ENCODE results near the gene WDR88. TPM values are rescaled to one million over a fixed set of nuclear protein-coding genes. Genes with fewer than 3 reads are reported as not detected.

The WDR88 gene
- total and polyA plus RNA-seq, 2 experiments from 2014 or later: not detected

DNA sequence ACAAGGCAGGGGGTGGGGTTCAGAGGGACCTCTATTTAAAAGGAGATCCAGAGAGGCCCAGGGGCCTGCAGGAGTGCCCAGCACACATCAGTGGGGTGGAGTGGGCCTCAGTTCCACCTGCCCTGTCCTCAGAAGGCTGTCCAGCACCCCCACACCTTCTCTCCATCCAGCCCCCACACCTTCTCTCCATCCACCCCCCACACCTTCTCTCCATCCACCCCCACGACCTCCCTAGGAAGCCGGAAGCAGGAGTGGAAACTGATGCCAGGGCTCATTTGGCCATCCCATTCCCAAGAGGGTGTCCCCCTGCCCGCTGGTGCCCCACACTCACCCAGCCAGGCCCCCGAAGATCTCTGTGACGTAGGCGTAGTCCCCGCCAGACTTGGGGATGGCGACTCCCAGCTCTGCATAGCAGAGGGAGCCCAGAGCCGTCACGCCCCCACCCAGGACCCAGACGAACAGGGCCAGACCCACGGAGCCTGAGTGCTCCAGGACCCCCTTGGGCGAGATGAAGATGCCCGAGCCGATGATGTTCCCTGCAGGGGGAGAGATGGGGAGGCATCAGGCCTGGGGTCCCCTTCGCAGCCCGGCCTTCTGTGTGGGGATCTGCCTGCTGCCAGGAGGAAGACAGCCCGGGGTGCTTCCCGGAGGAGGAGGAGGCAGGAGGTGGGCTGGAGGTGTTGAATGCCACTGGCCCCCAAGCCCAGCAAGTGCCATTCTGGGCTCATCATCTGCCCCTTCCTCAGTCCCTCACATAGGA, 83.7 kb downstream of the WDR88 start (continued):
- TF ChIP-seq JUNB (IDR thresholded peaks at IDR 0.05; ENCODE audit: unreplicated experiment): no peak
- TF ChIP-seq POLR2AphosphoS5 (IDR thresholded peaks at IDR 0.05; ENCODE audit: low read depth): no peak
- TF ChIP-seq ETS1 (IDR thresholded peaks at IDR 0.05): no peak

DNA sequence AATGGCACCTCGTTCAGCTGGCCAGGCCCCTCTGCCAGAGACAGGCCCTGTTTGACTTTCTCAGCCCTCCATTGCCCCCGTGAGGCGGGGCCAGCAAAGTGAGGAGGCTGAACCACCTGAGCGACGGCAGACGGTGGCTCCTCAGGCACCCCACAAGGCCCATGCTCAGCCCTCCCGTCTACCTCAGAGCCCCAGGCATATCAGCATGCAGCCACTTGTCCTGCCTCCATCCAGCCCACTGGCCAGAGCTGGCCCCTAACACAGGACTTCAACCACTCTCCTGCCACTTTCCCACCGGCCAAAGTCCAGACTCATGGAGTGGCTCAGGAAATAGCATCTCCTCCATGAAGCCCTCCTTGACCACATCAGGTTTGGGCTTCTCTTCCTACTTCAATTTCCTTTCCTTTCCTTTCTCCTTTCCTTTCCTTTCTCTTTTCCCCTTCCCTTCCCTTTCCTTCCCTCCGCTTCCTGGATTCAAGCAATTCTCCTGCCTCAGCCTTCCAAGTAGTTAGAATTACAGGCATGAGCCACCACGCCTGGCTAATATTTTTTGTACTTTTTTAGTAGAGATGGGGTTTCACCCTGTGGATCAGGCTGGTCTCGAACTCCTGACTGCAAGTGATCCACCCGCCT, 84.4 kb downstream of the WDR88 start:
- Mint-ChIP-seq H3K9me3 (no peaks in the 10 kb centered on the region), H3K27me3 (ENCODE audit: insufficient read depth, low read depth, poor library complexity) (peaks cover 18% of the 10 kb centered on the region), H3K36me3 (ENCODE audit: low read depth) (no peaks in the 10 kb centered on the region), H3K4me3 (no peak overlapping the region), H3K4me1 (peaks cover 7% of the 10 kb centered on the region; the same call in 2 of the 3 replicates), H3K27ac (no peak overlapping the region)
- TF ChIP-seq EZH2phosphoT487 (IDR thresholded peaks at IDR 0.05; ENCODE audit: unreplicated experiment) (no peak), CTCF (conservative IDR thresholded peaks at IDR 0.05; ENCODE audit: low read depth in 2 of 2) (peak; percentile 12 to 50; a peak in 2 of 4 replicates), POLR2AphosphoS5 (IDR thresholded peaks at IDR 0.05; ENCODE audit: low read depth) (no peak)
- Histone ChIP-seq H3F3A (replicated peaks; ENCODE audit: low read depth) (no peaks in the 10 kb centered on the region), H2AFZ (no peak overlapping the region), H3K4me1 (ENCODE audit: insufficient read depth) (no peaks in the 10 kb centered on the region), H4K20me1 (replicated peaks; ENCODE audit: insufficient read depth) (no peaks in the 10 kb centered on the region), H3K27me3 (ENCODE audit: insufficient read depth) (no peaks in the 10 kb centered on the region), H3K9me2 (ENCODE audit: insufficient read depth) (no peaks in the 10 kb centered on the region), H3K79me2 (replicated peaks; ENCODE audit: insufficient read depth) (no peaks in the 10 kb centered on the region), H3K36me3 (ENCODE audit: insufficient read depth) (no peaks in the 10 kb centered on the region), H3K4me3 (no peak overlapping the region), H3K4me2 (no peak overlapping the region), H3K27ac (ENCODE audit: low read depth) (no peak overlapping the region)
- peak; percentile 60 for DNase-seq (ENCODE audit: low spot score)
- peak; percentile 74 for ATAC-seq

DNA sequence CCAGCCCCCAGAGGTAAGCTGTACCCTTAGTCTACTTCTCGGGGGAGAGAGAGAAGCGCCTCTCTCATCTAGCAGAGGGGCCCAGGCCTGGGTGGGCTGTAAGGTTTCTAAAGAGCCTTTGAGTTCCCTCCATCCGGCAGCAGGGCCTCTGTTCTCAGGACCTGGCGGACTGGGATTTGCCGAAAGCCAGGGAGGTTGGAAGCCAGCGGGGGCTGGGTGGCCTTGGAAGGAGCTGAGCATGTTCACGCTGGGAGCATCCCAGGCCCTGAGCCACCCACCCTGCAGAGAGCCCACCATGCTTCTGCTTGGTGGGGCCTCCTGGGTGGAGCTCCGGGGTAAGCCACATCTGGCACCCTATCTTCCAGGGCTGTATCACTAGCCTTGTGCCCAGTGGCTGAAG, 86.0 kb downstream of the WDR88 start:
- ATAC-seq: no peak
- Histone ChIP-seq H3K4me3 (no peak overlapping the region), H4K20me1 (replicated peaks; ENCODE audit: insufficient read depth) (no peaks in the 10 kb centered on the region), H3K36me3 (ENCODE audit: insufficient read depth) (no peaks in the 10 kb centered on the region), H3K4me1 (ENCODE audit: insufficient read depth) (no peaks in the 10 kb centered on the region), H3K4me2 (no peak overlapping the region), H3K27ac (ENCODE audit: low read depth) (no peak overlapping the region), H3F3A (replicated peaks; ENCODE audit: low read depth) (no peaks in the 10 kb centered on the region), H3K9me2 (ENCODE audit: insufficient read depth) (no peaks in the 10 kb centered on the region), H3K79me2 (replicated peaks; ENCODE audit: insufficient read depth) (no peaks in the 10 kb centered on the region), H2AFZ (no peak overlapping the region), H3K27me3 (ENCODE audit: insufficient read depth) (no peaks in the 10 kb centered on the region)
- Mint-ChIP-seq H3K4me3 (no peak overlapping the region), H3K36me3 (ENCODE audit: low read depth) (no peaks in the 10 kb centered on the region), H3K4me1 (peaks cover 7% of the 10 kb centered on the region; the same call in 2 of the 3 replicates), H3K9me3 (no peaks in the 10 kb centered on the region), H3K27me3 (ENCODE audit: insufficient read depth, low read depth, poor library complexity) (peaks cover 18% of the 10 kb centered on the region), H3K27ac (no peak overlapping the region)
- no peak for DNase-seq (ENCODE audit: low spot score)
- TF ChIP-seq ETS1 (IDR thresholded peaks at IDR 0.05) (no peak), CREB1 (CRISPR knock-in tag; IDR thresholded peaks at IDR 0.05; ENCODE audit: low read depth) (no peak), ZNF114 (CRISPR knock-in tag; IDR thresholded peaks at IDR 0.05) (no peak), JUNB (IDR thresholded peaks at IDR 0.05; ENCODE audit: unreplicated experiment) (no peak), NANOG (IDR thresholded peaks at IDR 0.05; ENCODE audit: borderline replicate concordance) (no peak), ZNF331 (CRISPR knock-in tag; IDR thresholded peaks at IDR 0.05; ENCODE audit: low read depth) (no peak), REST (IDR thresholded peaks at IDR 0.05; ENCODE audit: unreplicated experiment) (no peak), STAT1 (IDR thresholded peaks at IDR 0.05; ENCODE audit: unreplicated experiment) (no peak), EZH2phosphoT487 (IDR thresholded peaks at IDR 0.05; ENCODE audit: unreplicated experiment) (no peak)
